NCI-H345 (cell line): Measurements from ENCODE around the gene SAPCD2.
"Not testable (repeated sequence)": the region's sequence is repeated elsewhere in the genome, so short reads cannot be mapped to it uniquely, and the experiment has no call there.

ENCODE experiments used
- DNase-seq: peaks from one replicate; lab custom pipeline; 2025; lab: John Stamatoyannopoulos, UW

Gene SAPCD2

GRCh38 chr9:137046088-137046787 lies 24.1 kb downstream of the SAPCD2 start, which contains the start of gene NPDC1:
NPDC1 (minus strand) TSS chr9:137046177; CDS start chr9:137045989, 188 bp downstream.
- peak; percentile 84 for DNase-seq

GRCh38 chr9:137045294-137046087 lies 24.9 kb downstream of the SAPCD2 start:
- peak; percentile 27 for DNase-seq

DNA sequence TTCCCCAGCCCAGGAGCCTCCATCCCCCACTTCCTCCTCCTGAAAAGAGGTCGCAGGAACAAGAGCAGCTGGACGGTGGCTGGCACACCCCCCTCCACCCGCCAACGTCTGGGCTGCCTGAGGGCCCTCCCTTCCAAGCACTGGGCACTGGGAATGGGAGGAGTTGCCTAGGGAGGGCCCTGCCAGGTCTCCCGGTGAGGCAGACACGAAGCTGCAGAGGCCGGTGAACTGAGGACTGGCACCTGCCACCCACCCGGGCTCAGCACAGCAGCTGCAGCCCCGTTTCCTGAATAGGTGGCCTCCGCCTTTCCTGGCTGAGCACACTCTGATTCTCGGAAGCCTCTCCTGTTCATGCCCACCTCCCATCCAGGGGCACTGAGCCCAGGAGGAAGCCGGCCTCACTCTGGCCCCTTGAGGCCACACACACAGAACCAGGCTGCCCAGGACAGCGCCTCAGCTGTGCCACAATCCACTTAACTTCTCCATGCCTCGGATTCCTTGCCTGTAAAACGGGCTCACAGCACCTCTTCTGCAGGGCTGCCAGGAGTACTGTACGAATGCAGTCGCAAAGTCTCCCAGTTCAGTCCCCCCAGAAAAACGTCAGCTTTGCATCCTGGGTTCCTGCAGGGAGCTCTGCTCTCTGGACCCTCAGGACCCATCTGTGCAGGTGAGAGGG lies 25.7 kb downstream of the SAPCD2 start:
- peak; percentile 86 for DNase-seq

GRCh38 chr9:137044037-137044436 lies 26.3 kb downstream of the SAPCD2 start:
- DNase-seq = no peak

DNA sequence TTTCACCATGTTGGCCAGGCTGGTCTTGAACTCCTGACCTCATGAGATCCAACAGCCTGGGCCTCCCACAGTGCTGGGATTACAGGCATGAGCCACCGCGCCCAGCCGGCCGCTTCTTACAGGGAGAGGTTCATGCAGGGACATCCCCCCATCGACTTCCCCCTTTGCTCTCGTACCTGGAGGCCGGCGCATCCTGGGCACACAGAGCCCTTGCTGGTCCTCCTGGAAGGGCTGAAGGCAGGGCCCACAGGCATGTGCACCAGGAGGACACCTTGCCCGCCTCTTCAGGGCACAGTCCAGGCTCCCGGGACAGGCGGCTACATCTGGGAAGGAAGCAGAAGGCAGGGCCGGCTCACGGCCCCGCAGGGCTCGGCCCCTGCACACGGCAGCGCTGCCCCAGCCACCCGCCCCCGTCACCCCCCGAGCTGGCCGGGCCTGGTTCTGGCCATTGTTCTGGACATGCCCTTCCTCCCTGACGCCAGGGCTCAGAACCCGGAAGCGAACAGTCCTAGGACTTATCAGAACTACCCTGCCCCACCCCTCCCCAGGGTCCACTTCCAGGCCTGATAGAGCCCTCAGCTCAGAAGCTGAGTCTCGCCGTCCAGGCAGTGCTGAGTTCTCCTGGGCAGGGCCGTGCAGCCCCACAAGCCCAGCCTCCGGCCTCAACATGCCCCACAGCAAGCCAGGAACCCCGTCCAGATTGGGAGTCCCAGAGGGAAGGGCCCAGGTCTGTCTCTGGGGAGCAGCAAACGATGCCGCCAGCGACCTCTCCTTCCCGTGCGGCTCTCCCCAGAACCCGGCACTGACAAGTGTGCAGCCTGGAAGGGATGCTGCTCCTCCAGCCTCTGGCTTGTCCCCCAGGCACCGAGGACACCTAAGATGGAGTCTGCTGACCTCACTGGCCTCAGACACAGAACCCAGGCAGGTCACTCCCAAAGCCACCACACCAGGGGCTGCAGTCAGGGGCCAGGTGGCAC lies 27.3 kb downstream of the SAPCD2 start:
- DNase-seq = no peak

- no peak for DNase-seq
Observed at GRCh38 chr9:137041124-137041523, 29.2 kb downstream of the SAPCD2 start.

DNA sequence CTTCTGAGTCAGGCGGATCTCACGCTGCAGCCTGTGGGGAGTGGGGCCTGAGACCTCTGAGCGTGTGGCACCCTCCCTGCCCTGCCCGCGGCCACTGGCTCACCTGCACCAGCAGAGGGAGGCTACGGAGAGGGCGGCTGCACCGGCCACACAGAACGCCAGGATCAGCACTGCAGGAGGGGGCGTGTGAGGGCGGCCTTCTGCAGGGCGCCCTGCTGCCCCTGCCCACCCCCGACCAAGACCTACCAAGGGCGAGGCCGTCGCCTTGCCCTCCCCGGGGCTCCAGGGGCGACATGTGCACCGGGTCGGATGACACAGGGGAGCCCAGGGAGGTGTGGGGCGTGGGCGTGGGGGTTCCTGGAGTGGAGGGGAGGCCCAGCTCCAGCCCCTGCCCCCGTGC lies 29.8 kb downstream of the SAPCD2 start:
- no peak for DNase-seq

DNA sequence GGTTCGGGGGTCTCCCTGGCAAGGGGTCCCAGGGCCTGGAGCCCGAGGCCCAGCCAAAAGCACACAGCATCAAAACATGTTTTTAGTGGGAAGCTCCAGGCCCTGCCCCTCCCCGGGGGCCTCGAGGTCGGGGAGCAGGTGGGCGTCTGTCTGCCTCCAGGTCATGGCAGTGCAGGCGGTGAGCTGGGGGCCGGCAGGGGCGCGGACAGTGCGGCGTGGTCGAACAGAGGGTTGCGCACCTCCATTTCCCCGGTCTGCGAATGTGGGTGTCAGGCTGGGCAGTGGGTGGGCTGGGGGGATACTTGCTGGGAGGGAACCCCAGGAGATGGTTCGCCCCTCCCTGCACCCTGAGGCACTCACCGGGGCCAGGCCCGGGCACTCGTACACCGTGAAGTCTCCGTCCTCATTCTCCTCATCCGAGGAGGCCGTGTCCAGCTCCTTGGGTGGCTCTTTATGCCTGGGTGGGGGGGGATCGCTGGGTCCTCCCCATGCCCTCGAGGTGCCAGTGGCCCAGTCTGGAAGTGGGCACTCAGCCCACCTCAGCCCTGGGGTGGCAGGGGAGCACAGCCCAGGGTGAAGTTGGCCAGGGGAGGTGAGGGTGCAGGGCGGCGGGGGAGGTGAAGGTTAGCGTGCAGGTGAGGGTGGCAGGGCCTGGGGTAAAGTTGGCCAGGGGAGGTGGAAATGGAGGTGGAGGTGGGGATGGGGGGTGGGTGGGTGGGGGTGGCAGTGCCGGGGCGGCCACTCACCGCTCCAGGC lies 30.6 kb downstream of the SAPCD2 start:
- DNase-seq = no peak

DNA sequence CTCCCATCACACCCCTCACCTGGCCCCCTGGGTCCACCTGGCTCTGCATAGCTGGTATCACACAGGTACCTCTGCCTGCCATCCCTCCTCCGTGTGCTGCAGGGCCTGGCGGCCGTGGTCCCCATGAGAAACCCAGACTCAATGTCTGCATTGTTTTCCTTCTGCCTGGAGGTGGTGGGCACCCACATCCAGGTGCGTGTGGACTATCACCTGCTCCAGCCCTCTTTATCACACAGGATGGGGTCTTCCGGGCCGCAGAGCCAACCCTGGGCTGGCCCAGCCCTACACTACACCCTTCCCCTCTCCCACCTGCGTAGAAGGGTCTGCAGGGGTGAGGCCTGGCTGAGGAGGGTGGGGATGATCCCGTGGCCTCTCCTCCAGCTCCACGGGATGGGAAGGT lies 31.4 kb downstream of the SAPCD2 start:
- DNase-seq = no peak

- no peak for DNase-seq
Observed at GRCh38 chr9:137037483-137037882, 32.9 kb downstream of the SAPCD2 start.

DNA sequence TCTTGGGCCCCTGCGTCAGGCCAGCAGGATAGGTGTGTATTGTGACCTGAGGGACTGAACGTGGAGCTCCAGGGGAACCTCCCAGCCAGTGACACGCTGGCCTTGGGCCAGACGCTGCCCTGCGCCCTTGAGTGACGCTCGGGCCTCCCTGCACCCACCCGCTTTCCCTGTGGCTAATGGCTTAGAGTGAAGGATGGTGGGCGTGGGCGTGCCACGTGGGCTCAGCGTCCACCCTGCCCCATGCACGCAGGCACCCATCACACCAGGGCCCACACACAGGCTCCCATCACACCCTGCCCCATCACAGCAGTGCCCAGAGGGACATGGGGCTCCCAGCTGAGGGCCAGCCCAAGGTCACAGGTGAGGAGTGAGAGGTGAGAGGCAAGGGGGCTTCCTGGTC lies 33.3 kb downstream of the SAPCD2 start:
- DNase-seq = no peak

DNA sequence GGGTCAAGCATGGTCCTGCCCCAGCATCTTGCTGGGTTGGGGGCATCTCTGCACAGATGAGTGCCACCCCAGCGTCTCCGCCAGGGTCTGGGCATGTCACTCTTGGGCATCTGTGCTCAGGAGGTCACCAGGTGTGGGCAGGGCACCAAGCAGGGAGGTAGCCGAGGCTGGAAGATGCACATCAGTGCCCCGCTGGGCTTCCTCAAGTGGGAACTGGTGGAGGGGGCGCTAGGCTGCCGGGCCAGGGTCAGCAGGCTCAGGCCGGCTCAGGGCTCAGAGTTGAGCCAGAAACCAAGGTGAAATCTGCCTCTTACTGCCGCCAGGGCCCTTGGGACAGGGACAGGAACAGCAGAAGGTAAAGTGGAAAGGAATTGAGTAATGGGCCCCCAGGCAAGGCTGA lies 34.4 kb downstream of the SAPCD2 start:
- no peak for DNase-seq

DNA sequence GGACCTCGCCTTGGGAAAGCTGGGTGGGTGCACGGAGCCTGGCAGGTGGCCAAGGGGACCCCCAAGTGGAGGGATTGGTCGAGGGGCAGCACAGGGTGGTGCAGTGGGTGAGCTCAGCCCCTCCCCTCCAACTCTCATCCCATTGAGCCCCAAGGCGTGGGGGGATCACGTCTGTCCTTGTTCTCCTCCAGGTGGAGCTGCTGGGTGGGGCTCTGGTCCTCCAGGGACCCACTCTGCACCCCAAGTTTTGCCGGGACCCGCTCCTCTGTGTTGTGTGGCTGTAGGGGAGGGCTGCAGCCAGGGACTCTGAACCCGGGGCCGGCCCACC lies 34.9 kb downstream of the SAPCD2 start:
- DNase-seq = no peak

GRCh38 chr9:137034709-137035506 lies 35.4 kb downstream of the SAPCD2 start:
- DNase-seq = peak; percentile 91

DNA sequence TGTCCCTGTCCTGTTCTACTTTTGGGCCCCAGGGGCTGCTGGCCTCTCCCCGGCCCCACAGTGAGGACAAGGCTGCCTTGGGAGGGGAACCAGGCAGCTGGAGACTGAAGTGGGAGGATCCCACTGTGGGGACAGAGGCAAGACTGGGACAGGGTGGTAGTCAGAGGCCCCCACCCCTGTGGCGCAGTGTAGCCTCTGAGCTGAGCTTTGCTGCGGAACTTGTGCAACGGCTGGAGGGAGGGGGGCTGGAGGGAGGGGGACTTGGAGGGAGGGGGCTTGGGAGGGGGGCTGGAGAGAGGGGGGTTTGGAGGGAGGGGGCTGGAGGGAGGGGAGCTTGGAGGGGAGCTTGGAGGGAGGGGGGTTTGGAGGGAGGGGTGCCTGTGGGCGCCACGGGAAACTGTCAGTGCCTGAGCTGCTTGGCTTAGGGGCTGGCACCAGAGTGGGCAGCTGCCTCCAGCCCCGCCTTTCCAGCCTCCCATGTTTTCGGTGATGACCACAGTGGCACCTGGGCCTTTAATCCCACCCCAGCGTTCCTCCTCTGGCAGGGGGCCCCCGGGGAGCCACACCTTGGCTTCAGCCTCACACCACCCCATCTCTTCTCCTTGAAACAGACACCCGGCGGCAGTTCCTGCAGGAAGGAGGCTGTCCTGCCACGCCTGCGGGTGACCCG lies 36.2 kb downstream of the SAPCD2 start:
- DNase-seq = no peak

GRCh38 chr9:137033481-137033880 lies 36.9 kb downstream of the SAPCD2 start:
- DNase-seq = not testable (repeated sequence)

DNA sequence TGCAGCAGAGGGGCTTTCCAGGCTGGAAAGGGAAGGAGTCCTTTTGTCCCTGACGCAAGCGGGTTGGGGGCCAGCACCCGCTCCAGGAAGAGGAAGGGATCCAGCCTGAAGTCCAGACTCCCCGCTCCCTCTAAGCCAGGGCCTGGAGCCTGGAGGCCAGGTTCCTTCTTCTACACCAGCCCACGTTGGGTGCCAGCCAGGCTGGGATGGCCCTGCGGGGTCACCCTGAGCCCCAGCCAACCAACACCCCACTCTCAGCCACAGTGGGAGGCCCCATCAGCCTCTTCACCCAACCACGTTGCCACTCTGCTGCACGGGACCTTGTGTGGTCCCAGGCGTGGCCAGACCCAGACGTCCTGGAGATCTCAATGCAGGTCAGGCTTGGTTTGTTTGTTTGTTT lies 37.5 kb downstream of the SAPCD2 start:
- no peak for DNase-seq

GRCh38 chr9:137031904-137032640 lies 38.3 kb downstream of the SAPCD2 start, which contains the start of gene FUT7:
FUT7 (minus strand) TSS chr9:137032088; CDS start chr9:137031991, 97 bp downstream.
- DNase-seq = no peak
